Keratinocyte (primary cell): ENCODE data around the gene MOCS1. TPM values are rescaled to one million over a fixed set of nuclear protein-coding genes. Genes with fewer than 3 reads are reported as not detected.

ENCODE experiments used
- DNase-seq: peaks from one replicate; pipeline ENCODE4 v3.0.0-alpha.2; 2011; ENCODE audit warnings: low read depth, missing footprints, low spot score
- FAIRE-seq: peaks from 2 replicates; lab custom pipeline; 2011; peaks lifted over from hg19 to GRCh38; lab: Jason Lieb, UNC
- H2AFZ ChIP-seq: 2 replicates; pipeline ENCODE4 v1.6.0; 2012; ENCODE audit warnings: low read length, control low read depth, inconsistent platforms; ENCODE audit not compliant: control insufficient read depth
- H3K27ac ChIP-seq: 2 replicates; pipeline ENCODE4 v1.5.1; 2011; ENCODE audit warnings: low read length; ENCODE audit not compliant: control insufficient read depth, insufficient read depth
- H3K27me3 ChIP-seq: 3 replicates; pipeline ENCODE4 v1.6.0; 2011; ENCODE audit warnings: low read length; ENCODE audit not compliant: control insufficient read depth, insufficient read depth; ENCODE audit errors: extremely low read depth
- H3K36me3 ChIP-seq, 2 experiments: 2 replicates in 1 of 2; 3 replicates in 1 of 2; pipeline ENCODE4 v1.5.1; 2011; ENCODE audit warnings: low read length in 2 of 2, mild to moderate bottlenecking in 1 of 2; ENCODE audit not compliant: control insufficient read depth in 2 of 2, insufficient read depth in 2 of 2; ENCODE audit errors: extremely low read depth in 1 of 2
- H3K4me1 ChIP-seq: 3 replicates; pipeline ENCODE4 v1.5.1; 2011; ENCODE audit warnings: low read length; ENCODE audit not compliant: control insufficient read depth, insufficient read depth; ENCODE audit errors: extremely low read depth
- H3K4me2 ChIP-seq: 3 replicates; pipeline ENCODE4 v1.6.0; 2011; ENCODE audit warnings: low read depth, low read length; ENCODE audit not compliant: control insufficient read depth, insufficient read depth; ENCODE audit errors: extremely low read depth
- H3K4me3 ChIP-seq, 3 experiments: fragments of 200-600 bp in 1 of 3; sonication (generic) in 1 of 3; 2 replicates in 2 of 3; 3 replicates in 1 of 3; pipeline ENCODE4 v1.5.1; 2011 to 2016; ENCODE audit warnings: low read length in 3 of 3, mild to moderate bottlenecking in 3 of 3, control low read depth in 2 of 3, inconsistent platforms in 1 of 3, low read depth in 1 of 3, mixed read lengths in 1 of 3, mixed run types in 1 of 3, moderate library complexity in 1 of 3; ENCODE audit not compliant: control insufficient read depth in 2 of 3, insufficient read depth in 2 of 3; ENCODE audit errors: extremely low read depth in 1 of 3
- H3K79me2 ChIP-seq: 2 replicates; pipeline ENCODE4 v1.6.0; 2012; ENCODE audit warnings: low read length; ENCODE audit not compliant: control insufficient read depth, insufficient read depth
- H3K9ac ChIP-seq: 3 replicates; pipeline ENCODE4 v1.6.0; 2011; ENCODE audit warnings: low read length; ENCODE audit not compliant: control insufficient read depth, insufficient read depth; ENCODE audit errors: extremely low read depth
- H3K9me1 ChIP-seq: 3 replicates; pipeline ENCODE4 v1.6.0; 2011; ENCODE audit warnings: low read length; ENCODE audit not compliant: control insufficient read depth, insufficient read depth; ENCODE audit errors: extremely low read depth
- H3K9me3 ChIP-seq: 2 replicates; pipeline ENCODE4 v1.5.1; 2012; ENCODE audit warnings: low read depth, low read length; ENCODE audit not compliant: control insufficient read depth
- H4K20me1 ChIP-seq: 3 replicates; pipeline ENCODE4 v1.6.0; 2011; ENCODE audit warnings: low read length; ENCODE audit not compliant: control insufficient read depth, insufficient read depth; ENCODE audit errors: extremely low read depth
- EZH2 ChIP-seq: IDR thresholded peaks from one replicate; pipeline ENCODE4 v1.6.1; 2012; ENCODE audit warnings: inconsistent platforms, mild to moderate bottlenecking, low read length, moderate library complexity
- dilution Hi-C: fragments of 300-500 bp; cut with MboI; formaldehyde crosslinking; loops from one replicate; pipeline ENCODE4 v1.7.0; 2020; ENCODE audit warnings: low sequenced_read_pairs; ENCODE audit not compliant: extremely low pct_ligation_motif_present
- polyA plus RNA-seq, 5 experiments: library from polyadenylated mRNA; depleted of rRNA in 3 of 5; stranded (reverse) in 3 of 5; stranded (forward) in 1 of 5; unstranded in 1 of 5; fragments of >200 nt; gene quantifications; 1 replicate in 1 of 5; 2 replicates in 3 of 5; 3 replicates in 1 of 5; pipeline versions ENCODE4 v1.2.1 to v1.2.3, GENCODE V29; 2011 to 2012; ENCODE audit warnings: missing spikeins in 2 of 5, low read depth in 1 of 5, low replicate concordance in 1 of 5
- TF ChIP-seq, protein P1 (sequence below), 3 experiments: IDR thresholded peaks in 1 of 3; conservative IDR thresholded peaks in 1 of 3; optimal IDR thresholded peaks in 1 of 3; 2 replicates in 2 of 3; 3 replicates in 1 of 3; pipeline versions ENCODE3 to v1.5.1; 2011; ENCODE audit warnings: low read length in 3 of 3, mild to moderate bottlenecking in 3 of 3, moderate library complexity in 2 of 3, control low read depth in 1 of 3, inconsistent platforms in 1 of 3; ENCODE audit not compliant: insufficient read depth in 2 of 3; ENCODE audit errors: extremely low read depth in 1 of 3

MOCS1 gene
- polyA plus RNA-seq, 1 donor (not counting 4 experiments of a cell fraction or from before 2014, with no cell fraction given): 2.2 TPM

- no peaks in the 10 kb centered on the region for H3K36me3 ChIP-seq
- no peaks in the 10 kb centered on the region for H4K20me1 ChIP-seq
- H3K9ac ChIP-seq: no peak overlapping the region
- H3K27ac ChIP-seq: no peak overlapping the region
- dilution Hi-C loops: no loop called here
- peaks cover 2% of the 10 kb centered on the region for H3K4me1 ChIP-seq
- H3K79me2 ChIP-seq: no peaks in the 10 kb centered on the region
- no peaks in the 10 kb centered on the region for H3K9me1 ChIP-seq
- no peak overlapping the region for H3K4me3 ChIP-seq
- H3K9me3 ChIP-seq: no peaks in the 10 kb centered on the region
- FAIRE-seq (no peak), DNase-seq (no peak)
- H3K27me3 ChIP-seq: peaks cover 3% of the 10 kb centered on the region
- TF ChIP-seq, protein P1, sequence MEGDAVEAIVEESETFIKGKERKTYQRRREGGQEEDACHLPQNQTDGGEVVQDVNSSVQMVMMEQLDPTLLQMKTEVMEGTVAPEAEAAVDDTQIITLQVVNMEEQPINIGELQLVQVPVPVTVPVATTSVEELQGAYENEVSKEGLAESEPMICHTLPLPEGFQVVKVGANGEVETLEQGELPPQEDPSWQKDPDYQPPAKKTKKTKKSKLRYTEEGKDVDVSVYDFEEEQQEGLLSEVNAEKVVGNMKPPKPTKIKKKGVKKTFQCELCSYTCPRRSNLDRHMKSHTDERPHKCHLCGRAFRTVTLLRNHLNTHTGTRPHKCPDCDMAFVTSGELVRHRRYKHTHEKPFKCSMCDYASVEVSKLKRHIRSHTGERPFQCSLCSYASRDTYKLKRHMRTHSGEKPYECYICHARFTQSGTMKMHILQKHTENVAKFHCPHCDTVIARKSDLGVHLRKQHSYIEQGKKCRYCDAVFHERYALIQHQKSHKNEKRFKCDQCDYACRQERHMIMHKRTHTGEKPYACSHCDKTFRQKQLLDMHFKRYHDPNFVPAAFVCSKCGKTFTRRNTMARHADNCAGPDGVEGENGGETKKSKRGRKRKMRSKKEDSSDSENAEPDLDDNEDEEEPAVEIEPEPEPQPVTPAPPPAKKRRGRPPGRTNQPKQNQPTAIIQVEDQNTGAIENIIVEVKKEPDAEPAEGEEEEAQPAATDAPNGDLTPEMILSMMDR (optimal IDR thresholded peaks at IDR 0.05 in 1 of 3, IDR thresholded peaks at IDR 0.05 in 1 of 3, conservative IDR thresholded peaks at IDR 0.05 in 1 of 3; ENCODE audit: extremely low read depth in 1 of 3, insufficient read depth in 2 of 3, low read length in 3 of 3): no peak
- TF ChIP-seq EZH2: no peak
- no peak overlapping the region for H2AFZ ChIP-seq
- no peak overlapping the region for H3K4me2 ChIP-seq
These were observed 4.8 kb upstream of the MOCS1 start for GRCh38 chr6:39938773-39939654.

DNA sequence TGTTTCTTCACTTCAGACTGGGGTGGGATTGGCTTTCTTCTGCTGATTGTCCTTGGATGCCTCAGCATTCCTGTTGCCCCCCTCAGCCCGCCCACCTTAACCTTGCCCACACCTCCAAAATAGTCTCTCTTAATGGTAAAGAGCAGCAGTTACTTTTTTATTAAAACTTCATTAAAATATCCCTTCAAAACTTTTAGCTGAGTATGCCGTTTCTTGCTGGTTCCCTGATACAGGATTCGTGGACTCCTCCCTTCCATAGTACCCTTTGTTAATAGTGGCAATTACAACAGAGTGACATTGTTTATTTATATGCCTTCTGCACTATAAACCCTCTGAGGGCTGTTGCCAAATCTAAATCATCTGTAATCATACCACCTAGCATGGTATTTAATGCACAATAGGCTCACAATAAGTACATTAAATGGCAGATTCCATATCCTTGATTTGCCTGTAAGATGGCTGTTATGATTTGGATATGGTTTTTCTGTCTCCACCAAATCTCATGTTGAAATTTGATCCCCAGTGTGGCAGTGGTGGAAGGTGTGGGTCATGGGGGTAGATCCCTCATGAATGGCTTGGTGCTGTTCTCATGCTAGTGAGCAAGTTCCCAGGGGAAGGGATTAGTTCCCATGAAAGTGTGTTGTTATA is 3.5 kb upstream of the MOCS1 start:
- Histone ChIP-seq H3K36me3 (no peaks in the 10 kb centered on the region), H3K4me3 (no peak overlapping the region), H3K4me1 (peaks cover 2% of the 10 kb centered on the region), H3K4me2 (no peak overlapping the region), H3K9me1 (no peaks in the 10 kb centered on the region), H2AFZ (no peak overlapping the region), H3K9me3 (no peaks in the 10 kb centered on the region), H3K27me3 (peaks cover 5% of the 10 kb centered on the region), H3K79me2 (no peaks in the 10 kb centered on the region), H4K20me1 (no peaks in the 10 kb centered on the region), H3K9ac (no peak overlapping the region), H3K27ac (no peak overlapping the region)
- DNase-seq (no peak), FAIRE-seq (no peak)
- no peak for TF ChIP-seq EZH2
- TF ChIP-seq, protein P1 (optimal IDR thresholded peaks at IDR 0.05 in 1 of 3, IDR thresholded peaks at IDR 0.05 in 1 of 3, conservative IDR thresholded peaks at IDR 0.05 in 1 of 3; ENCODE audit: extremely low read depth in 1 of 3, insufficient read depth in 2 of 3, low read length in 3 of 3): no peak
- dilution Hi-C loops: no loop called here
